HG03558 (cell line): ENCODE data around the gene ALG10.
A peak's percentile ranks its signal among the peaks of the same experiment; 100 is the strongest.
"Not testable (repeated sequence)": the region's sequence is repeated elsewhere in the genome, so short reads cannot be mapped to it uniquely, and the experiment has no call there.

ENCODE experiments used
- ATAC-seq: cut with Tn5 transposase; IDR thresholded peaks from one replicate; pipeline ENCODE4 v1.9.1; 2021; ENCODE audit warnings: moderate number of reproducible peaks; ENCODE audit not compliant: unreplicated experiment; ENCODE audit errors: extremely low read depth

Gene ALG10, protein sequence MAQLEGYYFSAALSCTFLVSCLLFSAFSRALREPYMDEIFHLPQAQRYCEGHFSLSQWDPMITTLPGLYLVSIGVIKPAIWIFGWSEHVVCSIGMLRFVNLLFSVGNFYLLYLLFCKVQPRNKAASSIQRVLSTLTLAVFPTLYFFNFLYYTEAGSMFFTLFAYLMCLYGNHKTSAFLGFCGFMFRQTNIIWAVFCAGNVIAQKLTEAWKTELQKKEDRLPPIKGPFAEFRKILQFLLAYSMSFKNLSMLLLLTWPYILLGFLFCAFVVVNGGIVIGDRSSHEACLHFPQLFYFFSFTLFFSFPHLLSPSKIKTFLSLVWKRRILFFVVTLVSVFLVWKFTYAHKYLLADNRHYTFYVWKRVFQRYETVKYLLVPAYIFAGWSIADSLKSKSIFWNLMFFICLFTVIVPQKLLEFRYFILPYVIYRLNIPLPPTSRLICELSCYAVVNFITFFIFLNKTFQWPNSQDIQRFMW

DNA sequence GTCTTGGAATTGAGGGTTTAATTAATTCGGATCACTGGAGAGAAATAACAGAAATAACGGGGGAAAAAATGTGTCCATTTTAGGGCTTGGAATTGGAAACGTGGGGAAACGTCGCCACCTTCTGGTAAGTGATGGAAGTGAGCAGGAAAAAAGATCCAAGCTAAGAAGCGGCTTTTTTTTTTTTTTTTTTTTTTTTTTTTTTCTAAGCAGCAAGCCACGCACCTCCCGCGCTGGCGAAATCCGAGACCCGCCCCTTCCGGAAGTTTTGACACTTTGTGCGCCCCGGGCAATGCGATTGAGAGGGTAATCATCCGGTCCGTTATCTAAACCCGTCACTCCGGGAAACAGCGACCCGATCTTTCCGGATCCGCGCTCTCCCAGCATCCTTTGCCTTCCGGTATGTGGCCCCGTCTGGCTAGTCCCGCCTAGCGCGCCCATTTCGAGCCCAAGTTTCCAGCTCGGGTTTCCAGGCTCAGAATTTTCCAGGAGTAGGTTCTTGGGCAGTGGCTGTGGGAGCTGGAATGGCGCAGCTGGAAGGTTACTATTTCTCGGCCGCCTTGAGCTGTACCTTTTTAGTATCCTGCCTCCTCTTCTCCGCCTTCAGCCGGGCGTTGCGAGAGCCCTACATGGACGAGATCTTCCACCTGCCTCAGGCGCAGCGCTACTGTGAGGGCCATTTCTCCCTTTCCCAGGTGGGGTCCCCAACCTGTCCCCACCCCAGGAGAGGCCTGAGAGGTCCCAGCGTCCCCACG is at the start of gene ALG10:
TSS of gene ALG10 (plus strand) at position 418 of the 752 bp plus-strand sequence. CDS start at position 522, 104 bp downstream.
- ATAC-seq = peak; percentile 99

DNA sequence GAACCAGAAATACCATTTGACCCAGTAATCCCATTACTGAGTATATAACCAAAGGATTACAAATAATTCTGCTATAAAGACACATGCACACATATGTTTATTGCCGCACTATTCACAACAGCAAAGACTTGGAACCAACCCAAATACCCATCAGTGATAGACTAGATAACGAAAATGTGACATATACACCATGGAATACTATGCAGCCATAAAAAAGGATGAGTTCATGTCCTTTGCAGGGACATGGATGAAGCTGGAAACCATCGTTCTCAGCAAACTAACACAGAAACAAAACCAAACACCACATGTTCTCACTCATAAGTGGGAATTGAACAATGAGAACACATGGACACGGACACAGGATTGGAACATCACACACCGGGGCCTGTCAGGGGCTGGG is 49.4 kb upstream of the ALG10 start:
- not testable (repeated sequence) for ATAC-seq

- ATAC-seq = no peak
These were observed 44.4 kb upstream of the ALG10 start for GRCh38 chr12:33977887-33978286.

- no peak for ATAC-seq
These were observed 34.0 kb upstream of the ALG10 start for GRCh38 chr12:33988197-33988805.

GRCh38 chr12:33988913-33989312 is 33.4 kb upstream of the ALG10 start:
- no peak for ATAC-seq

DNA sequence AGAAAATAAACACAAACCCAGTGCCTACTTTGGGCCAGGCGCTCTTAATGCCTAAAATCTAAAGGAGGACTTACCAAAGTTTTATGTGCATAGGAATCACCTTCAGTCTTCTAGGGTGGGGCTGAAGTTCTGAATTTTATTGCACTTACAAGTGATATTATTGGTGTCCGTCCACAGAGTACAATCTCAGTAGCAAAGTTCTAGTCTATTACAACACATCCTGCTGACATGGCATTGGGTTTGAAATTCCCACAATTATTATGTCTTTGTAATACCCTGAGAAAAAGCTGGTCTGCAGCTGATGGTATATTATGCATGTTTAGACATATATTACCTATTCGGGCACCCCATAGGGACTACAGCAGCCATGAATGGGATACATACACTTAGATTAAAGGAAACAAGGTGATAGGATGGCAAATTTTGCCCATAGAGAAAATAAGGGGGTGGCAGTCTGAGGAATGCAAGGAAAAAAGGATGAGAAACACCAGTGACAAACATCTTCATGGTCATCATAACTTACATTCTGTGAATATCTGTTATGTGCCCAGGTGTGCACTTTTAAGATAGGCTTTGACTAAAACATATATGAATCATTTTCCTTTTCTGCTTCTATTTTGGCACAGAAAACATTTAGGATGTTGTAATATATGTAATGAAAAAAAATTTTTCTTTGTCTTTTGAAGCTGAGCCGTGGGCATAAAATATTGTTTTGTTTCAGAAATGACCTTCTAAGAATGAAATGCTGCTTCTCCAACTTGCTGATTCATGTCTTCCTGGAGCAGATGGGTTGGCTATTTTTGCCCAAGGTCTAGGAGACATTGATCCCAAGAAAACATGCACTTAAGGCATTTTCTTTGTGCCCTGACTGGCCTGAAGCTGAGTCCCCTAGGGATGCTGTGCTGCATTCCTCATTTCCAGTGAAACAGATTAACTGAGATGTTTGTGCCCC is 27.2 kb upstream of the ALG10 start:
- ATAC-seq = no peak

- ATAC-seq = not testable (repeated sequence)
These were observed 13.5 kb upstream of the ALG10 start for GRCh38 chr12:34008835-34009234.

DNA sequence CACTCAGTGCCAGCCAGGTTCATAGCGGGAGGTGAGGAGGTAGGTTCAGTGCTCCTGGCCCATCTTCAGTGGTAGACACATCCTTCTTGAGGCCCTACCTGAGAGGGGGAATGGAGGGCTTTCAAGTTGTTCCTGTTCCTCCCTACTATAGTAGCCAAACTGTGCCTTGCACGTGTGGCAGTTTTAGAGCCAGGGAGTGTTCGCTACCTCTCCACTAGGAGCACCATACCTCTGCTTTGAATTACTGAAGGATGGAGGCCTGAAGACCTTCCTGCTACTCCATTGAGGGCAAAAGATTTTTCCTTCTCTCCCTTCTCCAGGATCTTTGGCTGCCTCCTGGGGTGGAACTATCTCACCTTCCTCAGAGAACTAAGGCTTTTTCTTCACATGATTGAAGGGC is 5.9 kb upstream of the ALG10 start:
- ATAC-seq = no peak

- no peak for ATAC-seq
These were observed 1.2 kb upstream of the ALG10 start for GRCh38 chr12:34021071-34021470.

DNA sequence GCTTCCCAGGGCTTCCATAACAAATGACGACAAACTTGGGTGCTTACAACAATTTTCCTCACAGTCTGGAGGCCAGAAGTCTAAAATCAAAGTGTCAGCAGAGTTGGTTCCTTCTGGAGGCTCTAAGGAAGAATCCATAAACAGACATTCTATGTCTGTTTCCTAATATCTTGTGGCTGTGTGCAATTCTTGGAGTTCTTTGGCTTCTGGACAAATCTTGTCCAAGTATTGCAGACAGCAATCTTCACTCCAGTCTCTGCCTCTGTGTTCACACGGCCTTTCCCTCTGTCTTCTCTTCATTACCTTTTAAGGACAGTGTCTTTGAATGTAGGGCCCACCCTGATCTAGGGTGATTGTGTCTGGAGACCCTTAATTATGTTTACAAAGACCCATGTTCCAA is 5.4 kb downstream of the ALG10 start:
- not testable (repeated sequence) for ATAC-seq

- ATAC-seq = no peak
These were observed 8.3 kb downstream of the ALG10 start for GRCh38 chr12:34030591-34030990.

- no peak for ATAC-seq
These were observed 11.5 kb downstream of the ALG10 start for GRCh38 chr12:34033628-34034296.

DNA sequence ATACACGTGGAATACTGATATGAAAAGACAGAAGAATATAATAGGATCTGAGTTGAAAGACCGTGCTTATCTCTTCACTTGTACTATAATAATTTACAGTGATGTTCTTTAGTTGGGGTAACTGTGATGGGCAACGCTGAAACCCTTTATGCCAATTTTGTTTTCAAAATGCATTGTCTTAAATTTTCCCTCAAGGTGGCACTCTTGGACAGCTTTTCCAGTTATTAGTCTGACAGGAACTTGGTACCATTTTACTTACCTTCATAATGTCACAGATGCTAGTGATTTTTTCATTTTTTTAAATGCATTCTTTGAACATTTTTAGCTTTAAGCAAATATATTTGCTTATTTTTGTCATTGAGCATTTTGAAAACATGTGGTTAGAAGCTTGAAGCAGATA is 16.1 kb downstream of the ALG10 start:
- not testable (repeated sequence) for ATAC-seq

GRCh38 chr12:34046570-34046969 is 24.3 kb downstream of the ALG10 start:
- ATAC-seq = no peak

GRCh38 chr12:34047855-34048254 is 25.6 kb downstream of the ALG10 start:
- ATAC-seq = not testable (repeated sequence)

DNA sequence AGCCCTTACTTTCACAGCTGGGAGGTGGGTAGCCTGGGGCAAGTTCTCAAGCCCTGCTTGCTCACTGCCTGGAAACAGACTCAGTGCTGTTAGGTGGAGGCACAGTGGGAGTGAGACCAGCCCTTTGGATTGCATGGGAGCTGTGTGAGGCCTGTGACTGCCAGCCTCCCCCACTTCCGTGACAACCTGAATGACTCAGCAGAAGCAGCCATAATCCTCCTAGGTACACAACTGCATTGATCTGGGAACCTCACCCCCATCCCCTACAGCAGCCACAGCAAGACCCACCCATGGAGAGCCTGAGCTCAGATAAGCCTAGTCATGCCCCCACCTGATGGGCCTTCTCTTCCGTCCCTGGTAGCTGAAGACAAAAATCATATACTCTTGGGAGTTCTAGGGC is 26.4 kb downstream of the ALG10 start:
- no peak for ATAC-seq

- ATAC-seq = no peak
These were observed 29.2 kb downstream of the ALG10 start for GRCh38 chr12:34051486-34051885.

DNA sequence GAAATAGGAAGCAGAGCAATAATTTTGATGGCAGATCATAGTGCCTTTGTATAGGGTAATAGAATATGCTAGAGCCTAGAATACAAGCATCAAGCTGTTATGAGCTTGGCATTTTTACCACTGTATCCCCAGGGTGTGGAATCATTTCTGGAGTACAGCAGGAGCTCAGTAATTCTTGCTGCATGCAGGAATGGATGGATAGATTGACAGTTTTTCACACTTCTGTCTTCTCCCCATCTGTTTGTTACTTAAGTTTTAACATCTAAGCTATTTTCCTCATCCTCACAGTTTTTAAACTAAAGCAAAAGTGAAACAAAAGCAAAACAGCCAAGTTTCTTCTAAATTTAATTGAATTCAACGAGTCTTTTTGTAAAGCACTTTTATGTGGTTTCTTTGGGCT is 32.6 kb downstream of the ALG10 start:
- ATAC-seq = no peak
